HEK293 (cell line): ENCODE data around the gene CYB561D2.

Experiments used
- CTCF ChIP-seq: fragments of 450-650 bp; formaldehyde crosslinking; IDR thresholded peaks from 2 replicates; pipeline ENCODE4 v1.5.1; 2016; ENCODE audit warnings: missing biosample characterization, missing genetic modification characterization
- OSR2 ChIP-seq: fragments of 450-650 bp; formaldehyde crosslinking; IDR thresholded peaks from 2 replicates; pipeline ENCODE4 v1.5.1; 2016; ENCODE audit warnings: missing biosample characterization, missing genetic modification characterization
- PBX3 ChIP-seq: sonication (generic); formaldehyde crosslinking; IDR thresholded peaks from 2 replicates; pipeline ENCODE4 v1.8.1; 2022; ENCODE audit warnings: mild to moderate bottlenecking, moderate library complexity, missing genetic modification reagents
- REST ChIP-seq: fragments of 450-650 bp; formaldehyde crosslinking; IDR thresholded peaks from 2 replicates; pipeline ENCODE4 v1.5.1; 2016; ENCODE audit warnings: missing biosample characterization, missing genetic modification characterization
- SP2 ChIP-seq: fragments of 450-650 bp; formaldehyde crosslinking; IDR thresholded peaks from 2 replicates; pipeline ENCODE4 v1.5.1; 2016; ENCODE audit warnings: missing biosample characterization, missing genetic modification characterization
- TCF7L2 ChIP-seq: IDR thresholded peaks from 2 replicates; pipeline ENCODE4 v1.6.1; 2011; ENCODE audit warnings: low read depth, mild to moderate bottlenecking, inconsistent platforms, low read length, moderate library complexity, borderline replicate concordance
- TRIM28 ChIP-seq: IDR thresholded peaks from 2 replicates; pipeline ENCODE4 v1.6.1; 2011; ENCODE audit warnings: low read length, control low read depth, borderline replicate concordance
- ZBTB1 ChIP-seq: fragments of 450-650 bp; formaldehyde crosslinking; IDR thresholded peaks from 2 replicates; pipeline ENCODE4 v1.5.1; 2016; ENCODE audit warnings: missing biosample characterization, missing genetic modification characterization
- ZFP3 ChIP-seq: fragments of 450-650 bp; formaldehyde crosslinking; IDR thresholded peaks from 2 replicates; pipeline ENCODE4 v1.5.1; 2016; ENCODE audit warnings: low read depth, missing biosample characterization, missing genetic modification characterization
- ZNF239 ChIP-seq: fragments of 450-650 bp; formaldehyde crosslinking; IDR thresholded peaks from 2 replicates; pipeline ENCODE4 v1.5.1; 2016; ENCODE audit warnings: missing biosample characterization, missing genetic modification characterization
- ZNF621 ChIP-seq: fragments of 450-650 bp; formaldehyde crosslinking; IDR thresholded peaks from 2 replicates; pipeline ENCODE4 v1.5.1; 2017; ENCODE audit warnings: missing biosample characterization, missing genetic modification characterization
- ZNF629 ChIP-seq: fragments of 450-650 bp; formaldehyde crosslinking; IDR thresholded peaks from 2 replicates; pipeline ENCODE4 v1.5.1; 2017; ENCODE audit warnings: missing biosample characterization, missing genetic modification characterization
- ZNF645 ChIP-seq: fragments of 450-650 bp; formaldehyde crosslinking; IDR thresholded peaks from 2 replicates; pipeline ENCODE4; 2016; ENCODE audit warnings: missing biosample characterization, missing genetic modification characterization
- ZNF776 ChIP-seq: fragments of 450-650 bp; formaldehyde crosslinking; IDR thresholded peaks from 2 replicates; pipeline ENCODE4 v1.5.0; 2017; ENCODE audit warnings: missing biosample characterization, missing genetic modification characterization, borderline replicate concordance

GRCh38 chr3:50385754-50386153 is 35.1 kb downstream of the CYB561D2 start:
- TF ChIP-seq TCF7L2 (no peak), REST (tag by site-specific recombination) (no peak), CTCF (tag by site-specific recombination) (no peak), ZNF629 (no peak), TRIM28 (no peak), ZBTB1 (tag by site-specific recombination) (no peak), ZNF621 (tag by site-specific recombination) (no peak), ZNF239 (tag by site-specific recombination) (no peak), SP2 (tag by site-specific recombination) (no peak), OSR2 (tag by site-specific recombination) (no peak), ZNF645 (tag by site-specific recombination) (no peak), ZNF776 (no peak), PBX3 (no peak), ZFP3 (tag by site-specific recombination) (no peak)
